ENCODE measurements around the gene REC114. TPM values are rescaled to one million over a fixed set of nuclear protein-coding genes. Genes with fewer than 3 reads are reported as not detected.
A peak's percentile ranks its signal among the peaks of the same experiment; 100 is the strongest.

The REC114 gene
- total and polyA plus RNA-seq, 2 experiments from 2014 or later: 0.24 TPM; not detected in 1

- no peak overlapping the region for H3K4me3 ChIP-seq
- 100% methylated on average over 2 of the region's 2 CpGs for WGBS (ENCODE audit: low lambda C conversion rate, missing lambda C conversion rate)
- no peak overlapping the region for H3K4me2 ChIP-seq
- H4K20me1 ChIP-seq (ENCODE audit: insufficient read depth, poor library complexity, severe bottlenecking): peaks cover 84% of the 10 kb centered on the region
- H3K36me3 ChIP-seq (replicated peaks; ENCODE audit: insufficient read depth, low read depth): no peaks in the 10 kb centered on the region
- peaks cover 19% of the 10 kb centered on the region for H3K4me1 ChIP-seq (ENCODE audit: insufficient read depth)
- H3K9me3 ChIP-seq (ENCODE audit: low read depth): no peaks in the 10 kb centered on the region
- H3K79me2 ChIP-seq: peaks cover 100% of the 10 kb centered on the region
- no peak overlapping the region for H2AFZ ChIP-seq
- TF ChIP-seq EZH2 (IDR thresholded peaks at IDR 0.05; ENCODE audit: borderline replicate concordance) (no peak), EZH2phosphoT487 (IDR thresholded peaks at IDR 0.05; ENCODE audit: low read depth, severe bottlenecking, unreplicated experiment) (no peak), CTCF (IDR thresholded peaks at IDR 0.05; ENCODE audit: poor library complexity) (no peak)
- DNase-seq (ENCODE audit: low spot score): no peak
- no peaks in the 10 kb centered on the region for H3K9me2 ChIP-seq (replicated peaks; ENCODE audit: insufficient read depth)
- H3K27me3 ChIP-seq: no peaks in the 10 kb centered on the region
- no peak overlapping the region for H3K27ac ChIP-seq
Measured at GRCh38 chr15:73607405-73607804, 164.4 kb downstream of the REC114 start.

DNA sequence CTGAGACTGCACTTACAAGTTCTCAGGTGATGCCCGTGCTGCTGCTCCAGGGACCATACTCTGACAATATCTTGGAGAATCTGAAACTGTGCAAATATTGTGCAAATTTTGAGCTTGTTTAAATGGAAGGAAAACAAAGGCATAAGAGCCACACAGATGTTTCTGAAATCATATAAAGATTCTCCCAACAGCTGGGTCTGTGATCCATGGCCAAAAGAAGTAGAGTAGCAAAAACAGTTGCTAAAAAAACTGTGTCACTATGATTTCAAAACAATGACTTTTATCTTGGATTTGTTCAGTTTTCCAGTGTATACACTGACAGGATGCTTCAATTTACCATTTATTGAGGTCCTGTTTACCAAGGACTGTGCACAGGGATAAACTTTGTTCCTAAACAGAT lies 164.9 kb downstream of the REC114 start:
- peaks cover 84% of the 10 kb centered on the region for H4K20me1 ChIP-seq (ENCODE audit: insufficient read depth, poor library complexity, severe bottlenecking)
- no peak overlapping the region for H3K4me3 ChIP-seq
- peaks cover 100% of the 10 kb centered on the region for H3K79me2 ChIP-seq
- no peaks in the 10 kb centered on the region for H3K9me3 ChIP-seq (ENCODE audit: low read depth)
- no peaks in the 10 kb centered on the region for H3K9me2 ChIP-seq (replicated peaks; ENCODE audit: insufficient read depth)
- H3K4me2 ChIP-seq: no peak overlapping the region
- no peak for DNase-seq (ENCODE audit: low spot score)
- H3K27me3 ChIP-seq: no peaks in the 10 kb centered on the region
- H3K36me3 ChIP-seq (replicated peaks; ENCODE audit: insufficient read depth, low read depth): no peaks in the 10 kb centered on the region
- H3K4me1 ChIP-seq (ENCODE audit: insufficient read depth): peaks cover 15% of the 10 kb centered on the region
- WGBS (ENCODE audit: low lambda C conversion rate, missing lambda C conversion rate): 70% methylated on average over 1 of the region's 1 CpG
- H3K27ac ChIP-seq: no peak overlapping the region
- H2AFZ ChIP-seq: no peak overlapping the region
- TF ChIP-seq EZH2 (IDR thresholded peaks at IDR 0.05; ENCODE audit: borderline replicate concordance) (no peak), EZH2phosphoT487 (IDR thresholded peaks at IDR 0.05; ENCODE audit: low read depth, severe bottlenecking, unreplicated experiment) (no peak), CTCF (IDR thresholded peaks at IDR 0.05; ENCODE audit: poor library complexity) (no peak)

DNA sequence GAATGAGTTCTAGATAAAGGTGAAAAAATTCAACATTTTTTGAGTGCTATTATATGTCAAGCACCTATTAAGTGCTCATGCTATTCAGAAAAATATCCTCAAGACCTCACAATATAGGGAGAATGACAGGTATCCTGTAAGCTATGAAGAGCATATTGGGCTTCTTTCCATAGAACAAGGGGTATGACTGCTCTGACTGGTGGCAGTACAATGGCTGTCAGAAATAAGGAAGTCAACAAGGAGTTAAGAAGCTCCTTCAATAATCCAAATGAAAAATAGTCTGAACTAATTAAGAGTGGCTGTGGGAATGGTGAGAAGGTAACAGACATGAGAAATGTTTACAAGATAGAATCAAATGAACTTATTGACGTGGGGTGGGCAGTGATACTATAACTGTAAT lies 165.5 kb downstream of the REC114 start:
- Histone ChIP-seq H4K20me1 (ENCODE audit: insufficient read depth, poor library complexity, severe bottlenecking) (peaks cover 83% of the 10 kb centered on the region), H3K9me3 (ENCODE audit: low read depth) (no peaks in the 10 kb centered on the region), H3K36me3 (replicated peaks; ENCODE audit: insufficient read depth, low read depth) (no peaks in the 10 kb centered on the region), H3K9me2 (replicated peaks; ENCODE audit: insufficient read depth) (no peaks in the 10 kb centered on the region), H3K4me2 (no peak overlapping the region), H3K27me3 (no peaks in the 10 kb centered on the region), H3K27ac (peak overlapping the region; percentile 29), H3K4me1 (ENCODE audit: insufficient read depth) (peaks cover 9% of the 10 kb centered on the region), H3K79me2 (peaks cover 100% of the 10 kb centered on the region), H3K4me3 (no peak overlapping the region), H2AFZ (no peak overlapping the region)
- no peak for DNase-seq (ENCODE audit: low spot score)
- WGBS (ENCODE audit: low lambda C conversion rate, missing lambda C conversion rate): 71% methylated on average over 1 of the region's 1 CpG
- TF ChIP-seq EZH2 (IDR thresholded peaks at IDR 0.05; ENCODE audit: borderline replicate concordance) (no peak), EZH2phosphoT487 (IDR thresholded peaks at IDR 0.05; ENCODE audit: low read depth, severe bottlenecking, unreplicated experiment) (no peak), CTCF (IDR thresholded peaks at IDR 0.05; ENCODE audit: poor library complexity) (no peak)

- Histone ChIP-seq H2AFZ (no peak overlapping the region), H3K4me3 (no peak overlapping the region), H4K20me1 (ENCODE audit: insufficient read depth, poor library complexity, severe bottlenecking) (peaks cover 83% of the 10 kb centered on the region), H3K27ac (peak overlapping the region; percentile 33), H3K27me3 (no peaks in the 10 kb centered on the region), H3K9me2 (replicated peaks; ENCODE audit: insufficient read depth) (no peaks in the 10 kb centered on the region), H3K36me3 (replicated peaks; ENCODE audit: insufficient read depth, low read depth) (no peaks in the 10 kb centered on the region), H3K79me2 (peaks cover 100% of the 10 kb centered on the region), H3K9me3 (ENCODE audit: low read depth) (no peaks in the 10 kb centered on the region), H3K4me1 (ENCODE audit: insufficient read depth) (peaks cover 9% of the 10 kb centered on the region), H3K4me2 (no peak overlapping the region)
- no peak for DNase-seq (ENCODE audit: low spot score)
- TF ChIP-seq CTCF (IDR thresholded peaks at IDR 0.05; ENCODE audit: poor library complexity): no peak
- TF ChIP-seq EZH2 (IDR thresholded peaks at IDR 0.05; ENCODE audit: borderline replicate concordance): no peak
- 68% methylated on average over 2 of the region's 2 CpGs for WGBS (ENCODE audit: low lambda C conversion rate, missing lambda C conversion rate)
Measured at GRCh38 chr15:73608941-73609340, 166.0 kb downstream of the REC114 start.
